Testis (tissue), 3 donors: ENCODE data around the gene HSPA13. TPM values are rescaled to one million over a fixed set of nuclear protein-coding genes. Genes with fewer than 3 reads are reported as not detected.
A peak's percentile ranks its signal among the peaks of the same experiment; 100 is the strongest.

ENCODE experiments used
- DNase-seq: peaks from one replicate; pipeline ENCODE4 v3.0.0-alpha.2; 2019
- H3K27ac ChIP-seq, 2 donors: fragments of 200-600 bp; sonication (generic); one replicate each; pipeline ENCODE4 v1.5.1; 2019
- H3K27me3 ChIP-seq: fragments of 200-600 bp; sonication (generic); one replicate; pipeline ENCODE4 v1.5.1; 2019
- H3K36me3 ChIP-seq: fragments of 200-600 bp; sonication (generic); one replicate; pipeline ENCODE4 v1.5.1; 2017; ENCODE audit warnings: low read depth; ENCODE audit errors: missing control alignments
- H3K4me1 ChIP-seq: fragments of 200-600 bp; sonication (generic); one replicate; pipeline ENCODE4 v1.5.1; 2019
- H3K4me3 ChIP-seq, 2 donors: fragments of 200-600 bp; sonication (generic); one replicate each; pipeline ENCODE4 v1.5.1; 2017 to 2019
- H3K9me3 ChIP-seq: fragments of 200-600 bp; sonication (generic); one replicate; pipeline ENCODE4 v1.5.1; 2017
- CTCF ChIP-seq, 3 experiments: fragments of 450-650 bp in 2 of 3; fragments of 200-600 bp in 1 of 3; sonication (generic) in 1 of 3; IDR thresholded peaks; one replicate each; pipeline ENCODE4 v1.5.1; 2016 to 2019; ENCODE audit warnings: antibody characterized with exemption in 3 of 3, mild to moderate bottlenecking in 2 of 3, moderate library complexity in 1 of 3
- POLR2A ChIP-seq: fragments of 450-650 bp; IDR thresholded peaks from one replicate; pipeline ENCODE4 v1.6.1; 2017; ENCODE audit warnings: antibody characterized with exemption, mild to moderate bottlenecking, moderate library complexity
- WGBS, 2 donors: methylation state at CpG; one replicate each; pipeline ENCODE4 v1.1.5; 2018; 5-methylcytosine and 5-hydroxymethylcytosine counted together
- intact Hi-C: fragments of 100-400 bp; cut with DNase I; formaldehyde crosslinking; loops from one replicate; pipeline ENCODE4 v1.15.1; 2023; ENCODE audit warnings: low total_unique reads
- polyA plus RNA-seq: library from polyadenylated mRNA; stranded (reverse); fragments of 350-450 nt; fragmentation: Illumina TruSeq; extraction: RNeasy Lipid Tissue Mini Kit (QIAGEN cat#74804); gene quantifications from one replicate; pipeline ENCODE4 v1.2.3, GENCODE V29; 2014; ENCODE audit warnings: low read depth, low replicate concordance; ENCODE audit not compliant: insufficient read depth
- total RNA-seq, 2 donors: library from RNA; depleted of rRNA; stranded (reverse); fragments of >200 nt; gene quantifications; one replicate each; pipeline ENCODE4 v1.2.3, GENCODE V29; 2016

Gene HSPA13
- total and polyA plus RNA-seq, 3 donors from 2014 or later = 28.1 to 37.6 (median 29.2) TPM

GRCh38 chr21:14383596-14384180 lies 742 bp upstream of the HSPA13 start:
- TF ChIP-seq POLR2A = no peak
- no peak for TF ChIP-seq CTCF (IDR thresholded peaks at IDR 0.05)
- 1 to 2% methylated on average over 21 of the region's 21 CpGs for WGBS, 2 donors
- intact Hi-C loops = no loop called here
- peaks cover 10% of the 10 kb centered on the region for H3K4me1 ChIP-seq
- H3K4me3 ChIP-seq = peak overlapping the region; percentile 76 to 93
- no peaks in the 10 kb centered on the region for H3K36me3 ChIP-seq
- peak; percentile 34 for DNase-seq
- no peaks in the 10 kb centered on the region for H3K27me3 ChIP-seq
- no peaks in the 10 kb centered on the region for H3K9me3 ChIP-seq
- peak overlapping the region; percentile 89 to 96 for H3K27ac ChIP-seq

GRCh38 chr21:14382486-14382834 lies 486 bp downstream of the HSPA13 start:
- peak overlapping the region; percentile 90 to 96 for H3K27ac ChIP-seq
- intact Hi-C loops = no loop called here
- peak; percentile 56 for DNase-seq
- H3K27me3 ChIP-seq = no peaks in the 10 kb centered on the region
- WGBS, 2 donors = 0% methylated on average over 8 to 9 of the region's 9 CpGs
- peaks cover 10% of the 10 kb centered on the region for H3K4me1 ChIP-seq
- no peak for TF ChIP-seq POLR2A
- no peak for TF ChIP-seq CTCF (IDR thresholded peaks at IDR 0.05)
- H3K9me3 ChIP-seq = no peaks in the 10 kb centered on the region
- peak overlapping the region; percentile 76 to 93 for H3K4me3 ChIP-seq
- H3K36me3 ChIP-seq = no peaks in the 10 kb centered on the region

GRCh38 chr21:14376854-14377253 lies 6.1 kb downstream of the HSPA13 start:
- WGBS, 2 donors = 56 to 64% methylated on average over 2 of the region's 2 CpGs

GRCh38 chr21:14366998-14367397 lies 15.9 kb downstream of the HSPA13 start:
- 72 to 92% methylated on average over 3 of the region's 3 CpGs for WGBS, 2 donors
- Histone ChIP-seq H3K9me3 (no peaks in the 10 kb centered on the region), H3K4me1 (no peaks in the 10 kb centered on the region), H3K4me3 (no peak overlapping the region), H3K27me3 (no peaks in the 10 kb centered on the region), H3K36me3 (no peaks in the 10 kb centered on the region), H3K27ac (no peak overlapping the region)
- DNase-seq = no peak
- intact Hi-C loops = no loop called here
- no peak for TF ChIP-seq CTCF (IDR thresholded peaks at IDR 0.05)

More at GRCh38 chr21:14376854-14377253, 6.1 kb downstream of the HSPA13 start:
- H3K27me3 ChIP-seq = no peaks in the 10 kb centered on the region
- TF ChIP-seq CTCF (IDR thresholded peaks at IDR 0.05) = peak; percentile 12 to 21 (median 17)
- no peak for TF ChIP-seq POLR2A
- intact Hi-C loops = no loop called here
- no peaks in the 10 kb centered on the region for H3K36me3 ChIP-seq
- peak; percentile 52 for DNase-seq
- H3K4me1 ChIP-seq = peaks cover 7% of the 10 kb centered on the region
- H3K9me3 ChIP-seq = no peaks in the 10 kb centered on the region
- H3K4me3 ChIP-seq = no peak overlapping the region
- H3K27ac ChIP-seq = no peak overlapping the region

- no peak overlapping the region for H3K4me3 ChIP-seq
- TF ChIP-seq CTCF (IDR thresholded peaks at IDR 0.05) (no peak), POLR2A (no peak)
- H3K27ac ChIP-seq = no peak overlapping the region
- H3K4me1 ChIP-seq = no peaks in the 10 kb centered on the region
- no peak for DNase-seq
- no peaks in the 10 kb centered on the region for H3K27me3 ChIP-seq
- no peaks in the 10 kb centered on the region for H3K9me3 ChIP-seq
- no peaks in the 10 kb centered on the region for H3K36me3 ChIP-seq
- WGBS, 2 donors = 67 to 81% methylated on average over 3 of the region's 3 CpGs
- intact Hi-C loops = no loop called here
Measured at GRCh38 chr21:14361958-14362357, 21.0 kb downstream of the HSPA13 start.
